ENCODE results near the gene WDTC1. TPM values are rescaled to one million over a fixed set of nuclear protein-coding genes. Genes with fewer than 3 reads are reported as not detected.

Gene WDTC1
- polyA plus RNA-seq, 1 donor (not counting 4 experiments of a cell fraction or from before 2014, with no cell fraction given) = 5.1 TPM

GRCh38 chr1:27233667-27234048 is 774 bp upstream of the WDTC1 start:
- H3K9ac ChIP-seq (ENCODE audit: control insufficient read depth, extremely low read depth, insufficient read depth, low read length) = peak overlapping the region; percentile 47
- H3K4me3 ChIP-seq (ENCODE audit: control insufficient read depth in 2 of 3, extremely low read depth in 1 of 3, insufficient read depth in 2 of 3, low read depth in 1 of 3, low read length in 3 of 3) = peak overlapping the region in 2 of 3 experiments; percentile 57 to 59
- FAIRE-seq = no peak
- H3K4me2 ChIP-seq (ENCODE audit: control insufficient read depth, extremely low read depth, insufficient read depth, low read depth, low read length) = peak overlapping the region; percentile 68
- H3K4me1 ChIP-seq (ENCODE audit: control insufficient read depth, extremely low read depth, insufficient read depth, low read length) = peaks cover 9% of the 10 kb centered on the region
- H3K27me3 ChIP-seq (ENCODE audit: control insufficient read depth, extremely low read depth, insufficient read depth, low read length) = no peaks in the 10 kb centered on the region
- H4K20me1 ChIP-seq (ENCODE audit: control insufficient read depth, extremely low read depth, insufficient read depth, low read length) = no peaks in the 10 kb centered on the region
- H3K36me3 ChIP-seq (ENCODE audit: control insufficient read depth in 2 of 2, extremely low read depth in 1 of 2, insufficient read depth in 2 of 2, low read length in 2 of 2) = no peaks in the 10 kb centered on the region
- dilution Hi-C loops (cut with MboI; ENCODE audit: extremely low pct_ligation_motif_present, low sequenced_read_pairs) = no loop called here
- H2AFZ ChIP-seq (ENCODE audit: control insufficient read depth, low read length) = peak overlapping the region; percentile 76
- H3K27ac ChIP-seq (ENCODE audit: control insufficient read depth, insufficient read depth, low read length) = no peak overlapping the region
- H3K9me1 ChIP-seq (ENCODE audit: control insufficient read depth, extremely low read depth, insufficient read depth, low read length) = no peaks in the 10 kb centered on the region
- no peaks in the 10 kb centered on the region for H3K9me3 ChIP-seq (ENCODE audit: control insufficient read depth, low read depth, low read length)
- TF ChIP-seq CTCF (optimal IDR thresholded peaks at IDR 0.05 in 1 of 3, IDR thresholded peaks at IDR 0.05 in 1 of 3, conservative IDR thresholded peaks at IDR 0.05 in 1 of 3; ENCODE audit: extremely low read depth in 1 of 3, insufficient read depth in 2 of 3, low read length in 3 of 3) (no peak), EZH2 (IDR thresholded peaks at IDR 0.05; ENCODE audit: low read length) (no peak)
- H3K79me2 ChIP-seq (ENCODE audit: control insufficient read depth, insufficient read depth, low read length) = peaks cover 8% of the 10 kb centered on the region
- no peak for DNase-seq (ENCODE audit: low read depth, low spot score)

GRCh38 chr1:27235827-27236226 is 1.4 kb downstream of the WDTC1 start:
- H3K36me3 ChIP-seq (ENCODE audit: control insufficient read depth in 2 of 2, extremely low read depth in 1 of 2, insufficient read depth in 2 of 2, low read length in 2 of 2) = no peaks in the 10 kb centered on the region
- peaks cover 9% of the 10 kb centered on the region for H3K4me1 ChIP-seq (ENCODE audit: control insufficient read depth, extremely low read depth, insufficient read depth, low read length)
- peak overlapping the region; percentile 73 for H3K9ac ChIP-seq (ENCODE audit: control insufficient read depth, extremely low read depth, insufficient read depth, low read length)
- no peak for TF ChIP-seq CTCF (optimal IDR thresholded peaks at IDR 0.05 in 1 of 3, IDR thresholded peaks at IDR 0.05 in 1 of 3, conservative IDR thresholded peaks at IDR 0.05 in 1 of 3; ENCODE audit: extremely low read depth in 1 of 3, insufficient read depth in 2 of 3, low read length in 3 of 3)
- TF ChIP-seq EZH2 (IDR thresholded peaks at IDR 0.05; ENCODE audit: low read length) = no peak
- H4K20me1 ChIP-seq (ENCODE audit: control insufficient read depth, extremely low read depth, insufficient read depth, low read length) = no peaks in the 10 kb centered on the region
- DNase-seq (ENCODE audit: low read depth, low spot score) (no peak), FAIRE-seq (no peak)
- dilution Hi-C loops (cut with MboI; ENCODE audit: extremely low pct_ligation_motif_present, low sequenced_read_pairs) = no loop called here
- H3K79me2 ChIP-seq (ENCODE audit: control insufficient read depth, insufficient read depth, low read length) = peaks cover 8% of the 10 kb centered on the region
- H3K27ac ChIP-seq (ENCODE audit: control insufficient read depth, insufficient read depth, low read length) = no peak overlapping the region
- no peaks in the 10 kb centered on the region for H3K9me3 ChIP-seq (ENCODE audit: control insufficient read depth, low read depth, low read length)
- no peaks in the 10 kb centered on the region for H3K9me1 ChIP-seq (ENCODE audit: control insufficient read depth, extremely low read depth, insufficient read depth, low read length)
- peak overlapping the region; percentile 71 to 85 (median 80) for H3K4me3 ChIP-seq (ENCODE audit: control insufficient read depth in 2 of 3, extremely low read depth in 1 of 3, insufficient read depth in 2 of 3, low read depth in 1 of 3, low read length in 3 of 3)
- H2AFZ ChIP-seq (ENCODE audit: control insufficient read depth, low read length) = no peak overlapping the region
- no peaks in the 10 kb centered on the region for H3K27me3 ChIP-seq (ENCODE audit: control insufficient read depth, extremely low read depth, insufficient read depth, low read length)
- peak overlapping the region; percentile 84 for H3K4me2 ChIP-seq (ENCODE audit: control insufficient read depth, extremely low read depth, insufficient read depth, low read depth, low read length)
